ENCODE measurements around the gene TEX2. TPM values are rescaled to one million over a fixed set of nuclear protein-coding genes. Genes with fewer than 3 reads are reported as not detected.

Gene TEX2
- total and polyA plus RNA-seq, 2 donors (not counting 3 experiments of a cell fraction or from before 2014, with no cell fraction given) = 13.3 to 25.8 TPM

DNA sequence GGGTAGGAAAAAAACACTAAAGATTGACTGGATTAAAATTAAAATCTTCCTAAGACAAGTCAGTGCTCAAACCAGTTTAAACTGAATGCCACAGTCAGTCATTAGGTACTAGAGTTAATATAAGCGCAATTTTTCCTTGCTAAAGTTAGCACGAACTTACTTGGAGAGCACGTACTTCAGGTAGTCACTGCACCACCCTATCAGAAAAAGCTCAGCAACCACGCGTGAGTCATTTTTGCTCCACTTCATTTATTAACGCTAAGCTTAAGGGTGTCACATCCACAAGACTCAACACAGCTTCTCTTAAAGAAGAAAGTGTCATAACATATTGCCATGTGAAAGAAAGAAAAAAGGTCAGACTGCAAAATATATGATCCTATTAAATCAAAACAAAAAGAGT lies 53.1 kb downstream of the TEX2 start:
- H3K27ac ChIP-seq (ENCODE audit: insufficient read depth, low read depth, low read length) = no peak overlapping the region
- H4K20me1 ChIP-seq (replicated peaks; ENCODE audit: control insufficient read depth, extremely low read depth, insufficient read depth, low read length) = no peaks in the 10 kb centered on the region
- H3K9me1 ChIP-seq (replicated peaks; ENCODE audit: control insufficient read depth, extremely low read depth, insufficient read depth, low read length) = no peaks in the 10 kb centered on the region
- no peak overlapping the region for H3K9ac ChIP-seq (replicated peaks; ENCODE audit: extremely low read depth, insufficient read depth, low read length)
- no peaks in the 10 kb centered on the region for H3K79me2 ChIP-seq (ENCODE audit: control insufficient read depth, insufficient read depth, low read length)
- DNase-seq (ENCODE audit: low read depth, low spot score) (no peak), FAIRE-seq (no peak)
- peaks cover 5 to 10% of the 10 kb centered on the region in 2 experiments for H3K36me3 ChIP-seq (ENCODE audit: control insufficient read depth in 2 of 2, extremely low read depth in 1 of 2, insufficient read depth in 2 of 2, low read length in 2 of 2)
- no peak overlapping the region for H3K4me2 ChIP-seq (ENCODE audit: insufficient read depth, low read length)
- dilution Hi-C loops (cut with MboI; ENCODE audit: extremely low pct_ligation_motif_present, low sequenced_read_pairs) (no loop called here), intact Hi-C loops (cut with micrococcal nuclease) (no loop called here)
- CTCF ChIA-PET = interaction anchor here (0.5 to 1.1 kb wide), 3 partner anchors 13 to 198 kb away, joined by 3 to 4 read pairs (median 3); no protein-coding TSS in a partner anchor
- POLR2A ChIA-PET = no interaction called here
- H3K4me1 ChIP-seq (ENCODE audit: control insufficient read depth, extremely low read depth, insufficient read depth, low read length) = peaks cover 10% of the 10 kb centered on the region
- H3K4me3 ChIP-seq (replicated peaks in 1 of 3; ENCODE audit: insufficient read depth in 1 of 3, low read depth in 1 of 3, low read length in 3 of 3) = no peak overlapping the region
- BruUV-seq (replicated peaks) = no TSS peak
- TF ChIP-seq, protein P1, sequence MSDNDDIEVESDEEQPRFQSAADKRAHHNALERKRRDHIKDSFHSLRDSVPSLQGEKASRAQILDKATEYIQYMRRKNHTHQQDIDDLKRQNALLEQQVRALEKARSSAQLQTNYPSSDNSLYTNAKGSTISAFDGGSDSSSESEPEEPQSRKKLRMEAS (IDR thresholded peaks at IDR 0.05; ENCODE audit: insufficient read depth, insufficient read length) = no peak
- TF ChIP-seq JUN (IDR thresholded peaks at IDR 0.05; ENCODE audit: borderline replicate concordance, insufficient read depth, insufficient read length, low read depth) (no peak), CTCF (IDR thresholded peaks at IDR 0.05; ENCODE audit: extremely low read depth in 1 of 2, insufficient read depth in 1 of 2, low read depth in 1 of 2, low read length in 2 of 2) (no peak), GATA2 (IDR thresholded peaks at IDR 0.05; ENCODE audit: insufficient read depth, insufficient read length, low read depth, low read length) (no peak), FOS (IDR thresholded peaks at IDR 0.05; ENCODE audit: borderline replicate concordance, insufficient read depth, low read length) (no peak), POLR2A (IDR thresholded peaks at IDR 0.05; ENCODE audit: low read depth, low read length) (no peak), POLR2AphosphoS5 (IDR thresholded peaks at IDR 0.05; ENCODE audit: insufficient read depth, low read depth, low read length) (no peak), MYC (IDR thresholded peaks at IDR 0.05; ENCODE audit: low read depth, low read length) (no peak), EZH2 (IDR thresholded peaks at IDR 0.05; ENCODE audit: borderline replicate concordance, low read depth, low read length, severe bottlenecking) (no peak)
- H2AFZ ChIP-seq (ENCODE audit: low read depth, low read length) = no peak overlapping the region
- H3K9me3 ChIP-seq (replicated peaks; ENCODE audit: control insufficient read depth, insufficient read depth, low read length) = no peaks in the 10 kb centered on the region
- H3K27me3 ChIP-seq (ENCODE audit: control insufficient read depth in 2 of 2, insufficient read depth in 2 of 2, low read length in 2 of 2) = no peaks in the 10 kb centered on the region

All from endothelial cell of umbilical vein (primary cell).